SK-N-SH treated with all-trans-retinoic acid at 6 μM for 48 hours (cell line): Measurements from ENCODE around the gene DRAM1.

ENCODE experiments used
- ATAC-seq: fragments of 200-7000 bp; cut with Tn5 transposase; 3 replicates; pipeline ENCODE4 v1.9.1; 2020; ENCODE audit warnings: mild to moderate bottlenecking, moderate library complexity
- ARNTL ChIP-seq: fragments of 450-650 bp; formaldehyde crosslinking; IDR thresholded peaks from 2 replicates; pipeline ENCODE4 v1.5.0; 2020; ENCODE audit warnings: low read depth, mild to moderate bottlenecking, moderate library complexity, borderline replicate concordance
- BACH2 ChIP-seq: fragments of 250-450 bp; sonication (Bioruptor Pico); IDR thresholded peaks from 2 replicates; pipeline ENCODE4 v1.9.0; 2021; ENCODE audit warnings: mild to moderate bottlenecking, borderline replicate concordance
- CREB5 ChIP-seq: fragments of 250-450 bp; sonication (Bioruptor Pico); IDR thresholded peaks from 2 replicates; pipeline ENCODE4 v1.5.1; 2020; ENCODE audit warnings: low read depth, mild to moderate bottlenecking, moderate library complexity
- CSDC2 ChIP-seq: fragments of 250-450 bp; sonication (Bioruptor Pico); IDR thresholded peaks from 2 replicates; pipeline ENCODE4 v1.5.0; 2020; ENCODE audit warnings: mild to moderate bottlenecking, moderate library complexity
- CSRNP3 ChIP-seq: fragments of 250-450 bp; sonication (Bioruptor Pico); IDR thresholded peaks from 2 replicates; pipeline ENCODE4 v1.5.1; 2021; ENCODE audit warnings: mild to moderate bottlenecking, moderate library complexity
- GLIS3 ChIP-seq: fragments of 250-450 bp; sonication (Bioruptor Pico); IDR thresholded peaks from 2 replicates; pipeline ENCODE4 v1.5.0; 2020; ENCODE audit warnings: mild to moderate bottlenecking, moderate library complexity
- ISL1 ChIP-seq: fragments of 250-450 bp; sonication (Bioruptor Pico); IDR thresholded peaks from 2 replicates; pipeline ENCODE4 v2.1.2; 2022; ENCODE audit warnings: mild to moderate bottlenecking, moderate library complexity
- OSR1 ChIP-seq: fragments of 250-450 bp; sonication (Bioruptor Pico); IDR thresholded peaks from 2 replicates; pipeline ENCODE4 v1.8.0; 2022; ENCODE audit warnings: moderate library complexity, mild to moderate bottlenecking, inconsistent platforms
- POU6F1 ChIP-seq: fragments of 250-450 bp; sonication (Bioruptor Pico); IDR thresholded peaks from 2 replicates; pipeline ENCODE4 v1.8.0; 2021; ENCODE audit warnings: low read depth, mild to moderate bottlenecking, moderate library complexity, borderline replicate concordance
- PPARA ChIP-seq: fragments of 250-450 bp; sonication (Bioruptor Pico); IDR thresholded peaks from 2 replicates; pipeline ENCODE4 v1.5.0; 2020; ENCODE audit warnings: mild to moderate bottlenecking, borderline replicate concordance
- RARB ChIP-seq: fragments of 250-450 bp; sonication (Bioruptor Pico); IDR thresholded peaks from 2 replicates; pipeline ENCODE4 v1.8.0; 2021; ENCODE audit warnings: mild to moderate bottlenecking, moderate library complexity
- SNAI2 ChIP-seq: fragments of 250-450 bp; sonication (Bioruptor Pico); IDR thresholded peaks from 2 replicates; pipeline ENCODE4 v1.5.0; 2020; ENCODE audit warnings: mild to moderate bottlenecking, moderate library complexity
- TCF4 ChIP-seq: fragments of 250-450 bp; sonication (Bioruptor Pico); IDR thresholded peaks from 2 replicates; pipeline ENCODE4 v1.8.0; 2021; ENCODE audit warnings: mild to moderate bottlenecking, moderate library complexity, borderline replicate concordance
- TOX ChIP-seq: fragments of 250-450 bp; sonication (Bioruptor Pico); IDR thresholded peaks from 2 replicates; pipeline ENCODE4 v1.8.0; 2021; ENCODE audit warnings: mild to moderate bottlenecking, moderate library complexity, borderline replicate concordance
- TSHZ2 ChIP-seq: fragments of 250-450 bp; sonication (Bioruptor Pico); IDR thresholded peaks from 2 replicates; pipeline ENCODE4 v1.5.0; 2020; ENCODE audit warnings: mild to moderate bottlenecking, moderate library complexity
- ZC3H10 ChIP-seq: fragments of 250-450 bp; sonication (Bioruptor Pico); IDR thresholded peaks from 2 replicates; pipeline ENCODE4 v1.5.1; 2021; ENCODE audit warnings: mild to moderate bottlenecking, moderate library complexity
- ZFP30 ChIP-seq: fragments of 450-650 bp; formaldehyde crosslinking; IDR thresholded peaks from 2 replicates; pipeline ENCODE4 v1.5.0; 2022; ENCODE audit warnings: mild to moderate bottlenecking, moderate library complexity
- ZNF565 ChIP-seq: fragments of 450-650 bp; formaldehyde crosslinking; conservative IDR thresholded peaks from 2 replicates; pipeline ENCODE4 v1.5.0; 2020; ENCODE audit warnings: low read depth, mild to moderate bottlenecking, moderate library complexity
- ZNF70 ChIP-seq: fragments of 450-650 bp; formaldehyde crosslinking; IDR thresholded peaks from 2 replicates; pipeline ENCODE4 v1.5.0; 2020; ENCODE audit warnings: mild to moderate bottlenecking, moderate library complexity
- ZNF8 ChIP-seq: fragments of 450-650 bp; formaldehyde crosslinking; IDR thresholded peaks from 2 replicates; pipeline ENCODE4 v1.5.0; 2020; ENCODE audit warnings: mild to moderate bottlenecking, moderate library complexity
- TF ChIP-seq, protein P1 (sequence below): fragments of 250-450 bp; sonication (Bioruptor Pico); IDR thresholded peaks from 2 replicates; pipeline ENCODE4 v1.8.0; 2020; ENCODE audit warnings: mild to moderate bottlenecking, moderate library complexity, borderline replicate concordance

Gene DRAM1

GRCh38 chr12:101959607-101960006, 82.2 kb downstream of the DRAM1 start:
- no peak for ATAC-seq
- no peak for TF ChIP-seq CSDC2 (CRISPR knock-in tag)
- TF ChIP-seq, all 23 proteins: peak for 0

GRCh38 chr12:101962486-101962885, 85.1 kb downstream of the DRAM1 start:
- no peak for TF ChIP-seq POU6F1 (CRISPR knock-in tag)
- no peak for TF ChIP-seq TSHZ2 (CRISPR knock-in tag)
- TF ChIP-seq ZNF8 (CRISPR knock-in tag), result no peak
- TF ChIP-seq, protein P1, sequence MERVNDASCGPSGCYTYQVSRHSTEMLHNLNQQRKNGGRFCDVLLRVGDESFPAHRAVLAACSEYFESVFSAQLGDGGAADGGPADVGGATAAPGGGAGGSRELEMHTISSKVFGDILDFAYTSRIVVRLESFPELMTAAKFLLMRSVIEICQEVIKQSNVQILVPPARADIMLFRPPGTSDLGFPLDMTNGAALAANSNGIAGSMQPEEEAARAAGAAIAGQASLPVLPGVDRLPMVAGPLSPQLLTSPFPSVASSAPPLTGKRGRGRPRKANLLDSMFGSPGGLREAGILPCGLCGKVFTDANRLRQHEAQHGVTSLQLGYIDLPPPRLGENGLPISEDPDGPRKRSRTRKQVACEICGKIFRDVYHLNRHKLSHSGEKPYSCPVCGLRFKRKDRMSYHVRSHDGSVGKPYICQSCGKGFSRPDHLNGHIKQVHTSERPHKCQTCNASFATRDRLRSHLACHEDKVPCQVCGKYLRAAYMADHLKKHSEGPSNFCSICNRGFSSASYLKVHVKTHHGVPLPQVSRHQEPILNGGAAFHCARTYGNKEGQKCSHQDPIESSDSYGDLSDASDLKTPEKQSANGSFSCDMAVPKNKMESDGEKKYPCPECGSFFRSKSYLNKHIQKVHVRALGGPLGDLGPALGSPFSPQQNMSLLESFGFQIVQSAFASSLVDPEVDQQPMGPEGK (CRISPR knock-in tag), result no peak
- no peak for TF ChIP-seq CREB5 (CRISPR knock-in tag)
- no peak for TF ChIP-seq CSRNP3 (CRISPR knock-in tag)
- TF ChIP-seq CSDC2 (CRISPR knock-in tag), result no peak
- TF ChIP-seq ZFP30 (CRISPR knock-in tag), result no peak
- no peak for TF ChIP-seq OSR1 (CRISPR knock-in tag)
- TF ChIP-seq TCF4 (CRISPR knock-in tag), result no peak
- no peak for TF ChIP-seq ZNF565
- TF ChIP-seq ARNTL (CRISPR knock-in tag), result no peak
- no peak for TF ChIP-seq RARB
- TF ChIP-seq ZC3H10, result no peak
- no peak for TF ChIP-seq PPARA (CRISPR knock-in tag)
- TF ChIP-seq ZNF70, result no peak
- TF ChIP-seq SNAI2 (CRISPR knock-in tag), result no peak
- no peak for TF ChIP-seq BACH2
- no peak for TF ChIP-seq TOX (CRISPR knock-in tag)
- no peak for TF ChIP-seq GLIS3 (CRISPR knock-in tag)
- TF ChIP-seq, all 23 proteins: peak for 0
- ATAC-seq, result no peak

DNA sequence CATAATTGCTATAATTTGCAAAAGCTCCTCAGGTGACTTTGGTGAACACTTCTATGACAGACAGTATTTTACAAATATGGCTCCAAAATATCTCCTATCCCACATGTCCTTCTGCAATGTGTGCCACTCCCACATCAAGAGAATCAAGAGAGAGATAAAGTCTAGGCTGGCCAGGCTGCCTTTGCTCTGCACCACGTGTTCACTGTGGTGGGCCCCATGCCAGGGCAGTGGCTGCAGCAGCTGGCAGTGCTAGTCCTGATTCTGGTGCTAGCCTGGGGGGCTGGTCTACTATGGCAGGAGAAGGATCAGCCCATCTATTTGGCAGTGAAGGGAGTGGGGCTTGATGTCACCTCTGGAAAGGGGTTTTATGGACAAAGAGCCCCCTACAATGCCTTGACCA, 86.3 kb downstream of the DRAM1 start:
- ATAC-seq, result no peak
- TF ChIP-seq ARNTL (CRISPR knock-in tag), result no peak
- no peak for TF ChIP-seq CSRNP3 (CRISPR knock-in tag)
- no peak for TF ChIP-seq ZNF8 (CRISPR knock-in tag)
- no peak for TF ChIP-seq ISL1
- TF ChIP-seq RARB, result no peak
- TF ChIP-seq GLIS3 (CRISPR knock-in tag), result no peak
- TF ChIP-seq TSHZ2 (CRISPR knock-in tag), result no peak
- TF ChIP-seq PPARA (CRISPR knock-in tag), result no peak
